Sigmoid colon (tissue), 4 donors: ENCODE measurements around the gene THSD7B.

Experiments
- POLR2A ChIP-seq, 2 donors: fragments of 450-650 bp; IDR thresholded peaks; one replicate each; pipeline ENCODE4 v1.6.1; 2016; ENCODE audit warnings: antibody characterized with exemption in 2 of 2, mild to moderate bottlenecking in 2 of 2, moderate library complexity in 2 of 2
- POLR2AphosphoS5 ChIP-seq, 4 donors: sonication (generic); formaldehyde crosslinking; IDR thresholded peaks; one replicate each; pipeline ENCODE4 v1.6.1; 2017; ENCODE audit warnings: antibody characterized with exemption in 4 of 4
- TF ChIP-seq, protein P1 (sequence below), 4 experiments: fragments of 450-650 bp in 3 of 4; fragments of 200-600 bp in 1 of 4; IDR thresholded peaks; one replicate each; pipeline ENCODE4 v1.5.1; 2016 to 2019; ENCODE audit warnings: antibody characterized with exemption in 4 of 4, mild to moderate bottlenecking in 3 of 4, moderate library complexity in 2 of 4

DNA sequence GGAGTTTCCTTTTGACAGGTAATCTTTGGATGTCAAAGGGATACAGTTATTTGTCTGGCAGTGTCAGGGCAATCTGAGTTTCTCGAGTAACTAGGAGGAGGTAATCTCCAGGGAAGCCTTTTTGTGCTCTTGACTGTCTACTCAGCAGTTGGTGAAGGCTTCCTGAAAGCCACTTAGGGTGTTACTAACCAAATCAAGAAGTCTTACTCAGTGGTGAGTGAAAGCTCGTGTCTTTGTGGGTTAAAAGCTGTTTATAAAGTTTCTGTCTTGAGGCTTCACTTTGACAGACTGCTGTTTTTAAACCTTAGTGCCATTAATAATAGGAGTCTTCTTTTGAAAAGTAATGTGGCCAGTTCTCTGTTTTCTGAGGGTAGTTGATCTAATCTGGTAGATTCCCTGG, 1.7 kb downstream of the THSD7B start:
- TF ChIP-seq POLR2A (IDR thresholded peaks at IDR 0.05) (no peak), POLR2AphosphoS5 (IDR thresholded peaks at IDR 0.05) (no peak)
- TF ChIP-seq, protein P1, sequence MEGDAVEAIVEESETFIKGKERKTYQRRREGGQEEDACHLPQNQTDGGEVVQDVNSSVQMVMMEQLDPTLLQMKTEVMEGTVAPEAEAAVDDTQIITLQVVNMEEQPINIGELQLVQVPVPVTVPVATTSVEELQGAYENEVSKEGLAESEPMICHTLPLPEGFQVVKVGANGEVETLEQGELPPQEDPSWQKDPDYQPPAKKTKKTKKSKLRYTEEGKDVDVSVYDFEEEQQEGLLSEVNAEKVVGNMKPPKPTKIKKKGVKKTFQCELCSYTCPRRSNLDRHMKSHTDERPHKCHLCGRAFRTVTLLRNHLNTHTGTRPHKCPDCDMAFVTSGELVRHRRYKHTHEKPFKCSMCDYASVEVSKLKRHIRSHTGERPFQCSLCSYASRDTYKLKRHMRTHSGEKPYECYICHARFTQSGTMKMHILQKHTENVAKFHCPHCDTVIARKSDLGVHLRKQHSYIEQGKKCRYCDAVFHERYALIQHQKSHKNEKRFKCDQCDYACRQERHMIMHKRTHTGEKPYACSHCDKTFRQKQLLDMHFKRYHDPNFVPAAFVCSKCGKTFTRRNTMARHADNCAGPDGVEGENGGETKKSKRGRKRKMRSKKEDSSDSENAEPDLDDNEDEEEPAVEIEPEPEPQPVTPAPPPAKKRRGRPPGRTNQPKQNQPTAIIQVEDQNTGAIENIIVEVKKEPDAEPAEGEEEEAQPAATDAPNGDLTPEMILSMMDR (IDR thresholded peaks at IDR 0.05), result no peak
